ENCODE measurements around the gene OR6S1.

GRCh38 chr14:20684662-20685456, 43.4 kb upstream of the OR6S1 start:
- TF ChIP-seq CBFB (CRISPR knock-in tag; IDR thresholded peaks at IDR 0.05; ENCODE audit: low read depth): no peak
- TF ChIP-seq ZNF263 (CRISPR knock-in tag; IDR thresholded peaks at IDR 0.05; ENCODE audit: low read depth): no peak
- no peak for TF ChIP-seq CTCF (IDR thresholded peaks at IDR 0.05)
- TF ChIP-seq ZNF138 (CRISPR knock-in tag; conservative IDR thresholded peaks at IDR 0.05): no peak
- TF ChIP-seq ATF2 (CRISPR knock-in tag; IDR thresholded peaks at IDR 0.05; ENCODE audit: borderline replicate concordance, low read depth): no peak
- no peak for TF ChIP-seq NR3C1 (CRISPR knock-in tag; conservative IDR thresholded peaks at IDR 0.05; ENCODE audit: low read depth)
- TF ChIP-seq FOXK1 (CRISPR knock-in tag; IDR thresholded peaks at IDR 0.05): no peak
- TF ChIP-seq STAT6 (CRISPR knock-in tag; conservative IDR thresholded peaks at IDR 0.05; ENCODE audit: low read depth): no peak
